GM19240 (cell line): ENCODE results near the gene ANKRD6.

Source experiments
- DNase-seq: peaks from one replicate; pipeline ENCODE4 v3.0.0; 2011; ENCODE audit warnings: low spot score; ENCODE audit not compliant: insufficient read length

The ANKRD6 gene

GRCh38 chr6:89555806-89556205 lies 122.9 kb downstream of the ANKRD6 start:
- no peak for DNase-seq

- DNase-seq, result no peak
These were observed 126.5 kb downstream of the ANKRD6 start for GRCh38 chr6:89559487-89559886.

GRCh38 chr6:89562093-89562973 lies 129.4 kb downstream of the ANKRD6 start:
- DNase-seq, result no peak

GRCh38 chr6:89563866-89564265 lies 130.9 kb downstream of the ANKRD6 start:
- no peak for DNase-seq

- DNase-seq, result no peak
These were observed 131.9 kb downstream of the ANKRD6 start for GRCh38 chr6:89564752-89565427.

GRCh38 chr6:89566008-89566800 lies 133.3 kb downstream of the ANKRD6 start:
- no peak for DNase-seq

- DNase-seq, result no peak
These were observed 134.1 kb downstream of the ANKRD6 start for GRCh38 chr6:89566930-89567629.

GRCh38 chr6:89567630-89568390 lies 134.9 kb downstream of the ANKRD6 start:
- DNase-seq, result no peak

GRCh38 chr6:89574910-89575561 lies 142.1 kb downstream of the ANKRD6 start:
- no peak for DNase-seq

GRCh38 chr6:89575562-89575960 lies 142.6 kb downstream of the ANKRD6 start:
- no peak for DNase-seq

- no peak for DNase-seq
These were observed 148.2 kb downstream of the ANKRD6 start for GRCh38 chr6:89580997-89581666.

- no peak for DNase-seq
These were observed 148.7 kb downstream of the ANKRD6 start for GRCh38 chr6:89581689-89582088.

- no peak for DNase-seq
These were observed 149.8 kb downstream of the ANKRD6 start for GRCh38 chr6:89582669-89583325.

GRCh38 chr6:89583559-89583958 lies 150.6 kb downstream of the ANKRD6 start:
- no peak for DNase-seq

GRCh38 chr6:89584539-89584938 lies 151.6 kb downstream of the ANKRD6 start:
- no peak for DNase-seq

GRCh38 chr6:89585154-89585553 lies 152.2 kb downstream of the ANKRD6 start:
- DNase-seq, result no peak

- no peak for DNase-seq
These were observed 156.5 kb downstream of the ANKRD6 start for GRCh38 chr6:89589297-89590025.

- DNase-seq, result no peak
These were observed 157.2 kb downstream of the ANKRD6 start for GRCh38 chr6:89590133-89590532.
